ENCODE results near the gene TSHR. TPM values are rescaled to one million over a fixed set of nuclear protein-coding genes. Genes with fewer than 3 reads are reported as not detected.

Gene TSHR
- total and polyA plus RNA-seq, 2 of the 4 experiments (the other 2 are of a cell fraction), result not detected

- Histone ChIP-seq H2AK5ac (ENCODE audit: low read depth, low read length) (no peak overlapping the region), H2BK5ac (ENCODE audit: low read depth, low read length, poor library complexity, severe bottlenecking) (no peak overlapping the region), H2AK9ac (replicated peaks; ENCODE audit: low read depth, low read length, poor library complexity) (no peak overlapping the region), H2AFZ (replicated peaks; ENCODE audit: low read length, poor library complexity) (no peak overlapping the region), H3K4ac (ENCODE audit: low read depth, low read length) (no peak overlapping the region), H3K9me1 (ENCODE audit: insufficient read depth, low read length) (no peaks in the 10 kb centered on the region), H3K4me3 (ENCODE audit: insufficient read depth, low read depth, low read length) (no peak overlapping the region), H4K5ac (ENCODE audit: low read depth, low read length) (no peak overlapping the region), H3K23ac (ENCODE audit: low read depth, low read length) (no peak overlapping the region), H4K91ac (ENCODE audit: insufficient read depth, low read depth, low read length) (no peak overlapping the region), H3K9ac (ENCODE audit: low read depth, low read length) (no peak overlapping the region), H3K18ac (ENCODE audit: low read depth, low read length) (no peak overlapping the region), H3K4me1 (ENCODE audit: control insufficient read depth, insufficient read depth, low read length) (no peaks in the 10 kb centered on the region), H3K36me3 (ENCODE audit: control insufficient read depth, insufficient read depth, low read length) (no peaks in the 10 kb centered on the region), H4K8ac (ENCODE audit: low read depth in 2 of 2, low read length in 2 of 2) (no peak overlapping the region), H2BK120ac (ENCODE audit: low read depth, low read length) (no peak overlapping the region), H3K4me2 (ENCODE audit: low read depth, low read length) (no peak overlapping the region), H4K20me1 (ENCODE audit: insufficient read depth, low read length) (no peaks in the 10 kb centered on the region), H2BK15ac (ENCODE audit: low read depth, low read length) (no peak overlapping the region), H3K27me3 (ENCODE audit: control insufficient read depth, insufficient read depth, low read length) (peaks cover 4% of the 10 kb centered on the region), H3K56ac (ENCODE audit: extremely low read depth, insufficient read depth, low read length) (no peak overlapping the region), H2BK20ac (ENCODE audit: low read depth, low read length) (no peak overlapping the region), H3K9me3 (ENCODE audit: control insufficient read depth, insufficient read depth, low read length) (no peaks in the 10 kb centered on the region), H3K27ac (ENCODE audit: insufficient read depth, low read length) (no peak overlapping the region), H3K14ac (replicated peaks; ENCODE audit: low read depth, low read length) (no peak overlapping the region), H3K79me1 (ENCODE audit: low read depth in 1 of 2, low read length in 2 of 2) (no peaks in the 10 kb centered on the region)
- BruUV-seq (replicated peaks), result no TSS peak
- dilution Hi-C loops (cut with HindIII; ENCODE audit: low sequenced_read_pairs, unreplicated experiment) (no loop called here), intact Hi-C loops (cut with micrococcal nuclease) (loop anchor here (5.0 kb wide), 1 partner anchor 931 kb away; no protein-coding TSS in a partner anchor), in situ Hi-C loops (cut with MboI; ENCODE audit: low sequenced_read_pairs) (no loop called here)
- DNase-seq (no peak), ATAC-seq (ENCODE audit: low read depth) (no peak)
- WGBS, 2 experiments (ENCODE audit: extremely low coverage in 2 of 2, insufficient read length in 1 of 2), result 20% methylated on average over 1 of the region's 1 CpG; no CpG with 5 or more reads in 1 of the 2 experiments
- ChIA-PET CTCF (interaction anchor here (3.1 kb wide), 1 partner anchor 9 kb away, joined by 18 read pairs; no protein-coding TSS in a partner anchor), POLR2A (ENCODE audit: unreplicated experiment) (no interaction called here)
- TF ChIP-seq RCOR1 (IDR thresholded peaks at IDR 0.05; ENCODE audit: insufficient replicate concordance, low read length) (no peak), POLR2A (IDR thresholded peaks at IDR 0.05; ENCODE audit: low read depth, low read length) (no peak), MAFK (IDR thresholded peaks at IDR 0.05; ENCODE audit: low read depth, low read length) (no peak), RAD21 (IDR thresholded peaks at IDR 0.05; ENCODE audit: low read length) (no peak), SMC3 (IDR thresholded peaks at IDR 0.05; ENCODE audit: low read depth, low read length) (no peak), ELK1 (IDR thresholded peaks at IDR 0.05; ENCODE audit: borderline replicate concordance, low read depth, low read length) (no peak), BHLHE40 (IDR thresholded peaks at IDR 0.05; ENCODE audit: low read depth, low read length) (no peak), RFX5 (IDR thresholded peaks at IDR 0.05; ENCODE audit: low read depth, low read length) (no peak), CTCF (conservative IDR thresholded peaks at IDR 0.05; ENCODE audit: low read depth, low read length) (no peak), MAZ (IDR thresholded peaks at IDR 0.05; ENCODE audit: borderline replicate concordance, low read depth, low read length) (no peak), MXI1 (IDR thresholded peaks at IDR 0.05; ENCODE audit: borderline replicate concordance, low read depth, low read length) (no peak), CHD1 (IDR thresholded peaks at IDR 0.05; ENCODE audit: low read depth, low read length) (no peak), CEBPB (IDR thresholded peaks at IDR 0.05; ENCODE audit: low read depth, low read length) (no peak), FOS (IDR thresholded peaks at IDR 0.05; ENCODE audit: low read depth, low read length) (no peak), NFE2L2 (IDR thresholded peaks at IDR 0.05; ENCODE audit: low read depth, low read length) (no peak)
- TF ChIP-seq, protein P1, sequence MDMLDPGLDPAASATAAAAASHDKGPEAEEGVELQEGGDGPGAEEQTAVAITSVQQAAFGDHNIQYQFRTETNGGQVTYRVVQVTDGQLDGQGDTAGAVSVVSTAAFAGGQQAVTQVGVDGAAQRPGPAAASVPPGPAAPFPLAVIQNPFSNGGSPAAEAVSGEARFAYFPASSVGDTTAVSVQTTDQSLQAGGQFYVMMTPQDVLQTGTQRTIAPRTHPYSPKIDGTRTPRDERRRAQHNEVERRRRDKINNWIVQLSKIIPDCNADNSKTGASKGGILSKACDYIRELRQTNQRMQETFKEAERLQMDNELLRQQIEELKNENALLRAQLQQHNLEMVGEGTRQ (IDR thresholded peaks at IDR 0.05; ENCODE audit: low read depth, low read length), result no peak
These were observed 32.8 kb downstream of the TSHR start for GRCh38 chr14:80988192-80988591.
